OCI-LY7 (cell line): ENCODE data around the gene DAGLA.

Source experiments
- CTCF ChIP-seq: fragments of 200-600 bp; sonication (generic); conservative IDR thresholded peaks from 2 replicates; pipeline ENCODE4 v1.5.1; 2014; ENCODE audit warnings: mild to moderate bottlenecking, antibody characterized with exemption, low read length, moderate library complexity, mixed read lengths
- EZH2phosphoT487 ChIP-seq: fragments of 200-600 bp; sonication (generic); IDR thresholded peaks from 2 replicates; pipeline ENCODE4 v1.6.1; 2018; ENCODE audit warnings: low read depth, borderline replicate concordance, mild to moderate bottlenecking, mixed run types, antibody characterized with exemption, low read length, moderate library complexity, mixed read lengths

GRCh38 chr11:61715867-61716266 is 35.7 kb downstream of the DAGLA start:
- no peak for TF ChIP-seq CTCF
- TF ChIP-seq EZH2phosphoT487: no peak
